SH-SY5Y (cell line): ENCODE measurements around the gene VAT1L.

ENCODE experiments used
- GATA2 ChIP-seq: IDR thresholded peaks from 2 replicates; pipeline ENCODE4 v1.6.1; 2011; ENCODE audit warnings: mild to moderate bottlenecking, low read depth, low read length
- GATA3 ChIP-seq: IDR thresholded peaks from 2 replicates; pipeline ENCODE4 v1.6.1; 2011; ENCODE audit warnings: low read depth, mild to moderate bottlenecking, low read length, moderate library complexity

- TF ChIP-seq GATA3 (no peak), GATA2 (no peak)
Observed at GRCh38 chr16:77993111-77993985, 205.0 kb downstream of the VAT1L start.
